Measurements from ENCODE around the gene COG1.
A peak's percentile ranks its signal among the peaks of the same experiment; 100 is the strongest.
"Not testable (repeated sequence)": the region's sequence is repeated elsewhere in the genome, so short reads cannot be mapped to it uniquely, and the experiment has no call there.

The COG1 gene, protein sequence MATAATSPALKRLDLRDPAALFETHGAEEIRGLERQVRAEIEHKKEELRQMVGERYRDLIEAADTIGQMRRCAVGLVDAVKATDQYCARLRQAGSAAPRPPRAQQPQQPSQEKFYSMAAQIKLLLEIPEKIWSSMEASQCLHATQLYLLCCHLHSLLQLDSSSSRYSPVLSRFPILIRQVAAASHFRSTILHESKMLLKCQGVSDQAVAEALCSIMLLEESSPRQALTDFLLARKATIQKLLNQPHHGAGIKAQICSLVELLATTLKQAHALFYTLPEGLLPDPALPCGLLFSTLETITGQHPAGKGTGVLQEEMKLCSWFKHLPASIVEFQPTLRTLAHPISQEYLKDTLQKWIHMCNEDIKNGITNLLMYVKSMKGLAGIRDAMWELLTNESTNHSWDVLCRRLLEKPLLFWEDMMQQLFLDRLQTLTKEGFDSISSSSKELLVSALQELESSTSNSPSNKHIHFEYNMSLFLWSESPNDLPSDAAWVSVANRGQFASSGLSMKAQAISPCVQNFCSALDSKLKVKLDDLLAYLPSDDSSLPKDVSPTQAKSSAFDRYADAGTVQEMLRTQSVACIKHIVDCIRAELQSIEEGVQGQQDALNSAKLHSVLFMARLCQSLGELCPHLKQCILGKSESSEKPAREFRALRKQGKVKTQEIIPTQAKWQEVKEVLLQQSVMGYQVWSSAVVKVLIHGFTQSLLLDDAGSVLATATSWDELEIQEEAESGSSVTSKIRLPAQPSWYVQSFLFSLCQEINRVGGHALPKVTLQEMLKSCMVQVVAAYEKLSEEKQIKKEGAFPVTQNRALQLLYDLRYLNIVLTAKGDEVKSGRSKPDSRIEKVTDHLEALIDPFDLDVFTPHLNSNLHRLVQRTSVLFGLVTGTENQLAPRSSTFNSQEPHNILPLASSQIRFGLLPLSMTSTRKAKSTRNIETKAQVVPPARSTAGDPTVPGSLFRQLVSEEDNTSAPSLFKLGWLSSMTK

DNA sequence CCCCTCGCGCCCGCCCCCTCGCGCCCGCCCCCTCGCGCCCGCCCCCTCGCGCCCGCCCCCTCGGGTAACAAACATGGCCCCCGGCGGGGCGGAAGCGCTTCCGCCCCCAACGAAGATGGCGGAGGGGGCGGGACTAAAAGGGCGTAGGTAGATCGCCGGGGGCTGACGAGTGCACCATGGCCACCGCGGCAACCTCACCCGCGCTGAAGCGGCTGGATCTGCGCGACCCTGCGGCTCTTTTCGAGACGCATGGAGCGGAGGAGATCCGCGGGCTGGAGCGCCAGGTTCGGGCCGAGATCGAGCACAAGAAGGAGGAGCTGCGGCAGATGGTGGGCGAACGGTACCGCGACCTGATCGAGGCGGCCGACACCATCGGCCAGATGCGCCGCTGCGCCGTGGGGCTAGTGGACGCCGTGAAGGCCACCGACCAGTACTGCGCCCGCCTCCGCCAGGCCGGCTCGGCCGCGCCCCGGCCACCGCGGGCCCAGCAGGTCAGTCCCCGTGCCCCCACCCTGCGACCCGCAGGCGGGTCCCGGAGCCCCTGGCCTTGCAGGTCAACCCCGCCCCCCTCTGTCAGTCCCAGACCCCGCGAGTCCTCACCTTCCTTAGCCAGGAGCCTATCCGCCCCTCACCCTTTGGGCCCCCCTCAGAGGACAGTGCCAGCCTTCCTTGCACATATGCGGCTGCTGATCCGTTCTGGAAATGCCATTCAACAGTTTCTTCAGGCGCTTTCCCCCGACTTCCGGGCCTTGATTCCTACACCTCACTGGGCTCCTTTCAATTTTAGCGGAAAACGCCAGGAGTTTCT, at the start of gene COG1:
TSS of gene COG1 (plus strand) at position 162 of the 808 bp plus-strand sequence. CDS start at position 177, 15 bp downstream.
- DNase-seq (ENCODE audit: low read depth), result peak; percentile 76

DNA sequence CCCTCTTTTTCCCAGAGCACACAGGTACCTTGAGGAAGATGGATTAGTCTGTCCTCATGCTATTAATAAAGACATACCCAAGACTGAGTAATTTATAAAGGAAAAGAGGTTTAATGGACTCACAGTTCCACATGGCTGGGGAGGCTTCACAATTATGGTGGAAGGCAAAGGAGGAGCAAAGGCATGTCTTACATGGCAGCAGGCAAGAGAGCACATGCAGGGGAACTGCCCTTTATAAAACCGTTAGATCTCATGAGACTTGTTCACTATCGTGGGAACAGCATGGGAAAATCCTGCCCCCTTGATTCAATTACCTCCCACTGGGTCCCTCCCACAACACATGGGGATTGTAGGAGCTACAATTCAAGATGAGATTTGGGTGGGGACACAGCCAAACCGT, 48.6 kb upstream of the COG1 start:
- not testable (repeated sequence) for DNase-seq (ENCODE audit: low read depth)

DNA sequence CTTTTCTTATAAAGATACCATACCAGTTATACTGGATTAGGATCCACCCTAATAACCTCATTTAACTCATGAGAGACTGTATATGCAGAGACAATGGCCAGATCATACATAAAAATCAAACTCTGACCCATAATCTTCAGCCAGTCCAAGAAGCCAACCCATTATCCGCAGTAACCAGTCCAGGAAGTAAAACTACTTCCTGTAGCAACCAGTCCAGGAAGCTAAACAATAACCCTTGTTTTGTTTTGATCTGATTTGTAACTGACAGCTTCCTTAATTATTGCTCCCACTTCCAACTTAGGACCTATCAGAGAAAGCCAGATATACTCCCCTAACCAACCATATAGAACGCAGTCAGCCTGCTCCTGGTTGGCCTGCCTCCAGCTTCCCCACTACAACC, 47.2 kb upstream of the COG1 start:
- DNase-seq (ENCODE audit: low read depth), result no peak

DNA sequence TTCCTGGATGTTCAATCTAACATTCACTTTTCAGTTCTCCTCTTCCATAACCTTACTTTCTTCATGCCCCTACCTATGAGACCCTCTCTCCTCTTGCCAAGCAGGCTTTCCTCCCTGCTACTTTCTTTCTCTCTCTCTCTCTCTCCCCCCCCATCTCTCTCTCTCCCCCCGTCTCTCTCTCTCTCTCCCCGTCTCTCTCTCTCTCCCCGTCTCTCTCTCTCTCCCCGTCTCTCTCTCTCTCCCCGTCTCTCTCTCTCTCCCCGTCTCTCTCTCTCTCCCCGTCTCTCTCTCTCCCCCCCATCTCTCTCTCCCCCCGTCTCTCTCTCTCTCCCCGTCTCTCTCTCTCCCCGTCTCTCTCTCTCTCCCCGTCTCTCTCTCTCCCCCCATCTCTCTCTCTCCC, 45.1 kb upstream of the COG1 start:
- not testable (repeated sequence) for DNase-seq (ENCODE audit: low read depth)

DNA sequence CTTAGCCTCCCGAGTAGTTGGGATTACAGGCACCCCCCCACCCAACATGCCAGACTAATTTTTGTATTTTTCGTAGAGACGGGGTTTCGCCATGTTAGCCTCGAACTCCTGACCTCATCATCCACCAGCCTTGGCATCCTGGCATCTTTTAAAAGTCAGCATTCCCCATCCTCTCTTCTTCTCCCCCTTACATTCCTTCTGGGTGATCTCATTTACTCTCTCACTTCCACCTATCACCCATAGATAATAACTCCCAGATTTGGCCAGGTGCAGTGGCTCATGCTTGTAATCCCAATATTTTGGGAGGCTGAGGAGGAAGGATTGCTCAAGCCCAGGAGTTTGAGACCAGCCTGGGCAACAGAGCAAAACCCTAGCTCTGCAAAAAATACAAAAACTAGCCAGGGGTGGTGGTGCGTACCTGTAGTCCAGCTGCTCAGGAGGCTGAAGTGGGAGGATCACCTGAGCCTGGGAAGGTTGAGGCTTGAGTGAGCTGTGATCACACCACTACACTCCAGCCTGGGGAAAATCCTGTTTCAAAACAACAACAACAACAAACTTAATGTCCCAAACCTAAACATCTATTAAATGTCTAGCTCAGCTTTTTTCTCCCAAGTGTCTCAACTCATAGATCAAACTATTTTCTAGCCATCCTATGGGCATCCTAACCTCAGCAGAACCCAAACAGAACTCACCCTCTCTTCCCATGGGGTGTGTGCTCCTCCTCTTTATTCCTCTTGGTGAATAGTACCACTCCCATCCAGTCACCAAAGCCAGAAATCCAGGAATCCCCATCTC, 44.1 kb upstream of the COG1 start:
- DNase-seq (ENCODE audit: low read depth), result no peak

DNA sequence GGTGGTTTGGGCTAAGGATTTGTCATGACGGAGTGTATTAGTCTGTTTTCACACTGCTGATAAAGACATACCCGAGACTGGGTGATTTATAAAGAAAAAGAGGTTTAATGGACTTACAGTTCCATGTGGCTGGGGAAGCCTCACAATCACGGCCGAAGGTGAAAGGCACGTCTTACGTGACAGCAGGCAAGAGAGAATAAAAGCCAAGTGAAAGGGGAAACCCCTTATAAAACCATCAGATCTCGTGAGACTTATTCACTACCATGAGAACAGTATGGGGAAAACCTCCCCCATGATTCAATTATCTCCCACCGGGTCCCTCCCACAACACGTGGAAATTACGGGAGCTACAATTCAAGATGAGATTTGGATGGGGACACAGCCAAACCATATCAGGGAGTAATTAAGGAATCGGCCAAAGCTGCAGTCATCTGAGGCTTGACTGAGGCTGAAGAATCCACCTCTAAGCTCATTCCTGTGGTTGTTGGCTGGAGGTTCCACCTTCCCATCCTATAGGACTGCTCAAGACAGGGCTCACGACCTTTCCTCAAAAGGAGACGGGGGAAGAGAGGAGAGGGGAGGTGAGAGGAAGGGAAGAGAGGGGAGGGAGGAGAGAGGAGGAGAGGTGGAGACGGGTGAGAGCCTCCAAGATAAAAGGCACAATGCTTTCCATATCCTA, 42.1 kb upstream of the COG1 start:
- not testable (repeated sequence) for DNase-seq (ENCODE audit: low read depth)

DNA sequence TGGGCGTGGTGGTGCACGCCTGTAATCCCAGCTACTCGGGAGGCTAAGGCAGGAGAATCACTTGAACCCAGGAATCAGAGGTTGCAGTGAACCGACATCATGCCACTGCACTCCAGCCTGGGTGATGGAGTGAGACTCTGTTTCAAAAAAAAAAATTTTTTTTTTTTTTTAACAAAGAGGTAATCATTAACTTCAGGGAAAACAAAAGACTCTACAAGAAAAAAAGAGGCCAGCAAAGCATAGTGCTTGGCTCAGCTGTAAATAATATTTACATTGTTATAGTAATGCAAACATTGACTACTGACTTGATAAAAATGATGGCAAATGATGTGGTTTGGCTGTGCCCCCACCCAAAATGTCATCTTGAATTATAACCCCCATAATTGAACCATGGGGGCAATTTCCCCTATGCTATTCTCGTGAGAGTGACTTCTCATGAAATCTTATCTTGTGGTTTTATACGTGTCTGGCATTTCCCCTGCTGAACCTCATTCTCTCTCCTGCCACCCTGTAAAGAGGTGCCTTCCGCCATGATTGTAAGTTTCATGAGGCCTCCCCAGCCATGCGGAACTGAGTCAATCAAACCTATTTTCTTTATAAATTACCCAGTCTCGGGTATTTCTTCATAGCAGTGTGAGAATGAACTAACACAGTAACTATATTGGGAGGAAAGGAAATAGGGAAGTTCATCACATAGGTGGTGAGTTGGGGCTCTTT, 40.8 kb upstream of the COG1 start:
- no peak for DNase-seq (ENCODE audit: low read depth)

DNA sequence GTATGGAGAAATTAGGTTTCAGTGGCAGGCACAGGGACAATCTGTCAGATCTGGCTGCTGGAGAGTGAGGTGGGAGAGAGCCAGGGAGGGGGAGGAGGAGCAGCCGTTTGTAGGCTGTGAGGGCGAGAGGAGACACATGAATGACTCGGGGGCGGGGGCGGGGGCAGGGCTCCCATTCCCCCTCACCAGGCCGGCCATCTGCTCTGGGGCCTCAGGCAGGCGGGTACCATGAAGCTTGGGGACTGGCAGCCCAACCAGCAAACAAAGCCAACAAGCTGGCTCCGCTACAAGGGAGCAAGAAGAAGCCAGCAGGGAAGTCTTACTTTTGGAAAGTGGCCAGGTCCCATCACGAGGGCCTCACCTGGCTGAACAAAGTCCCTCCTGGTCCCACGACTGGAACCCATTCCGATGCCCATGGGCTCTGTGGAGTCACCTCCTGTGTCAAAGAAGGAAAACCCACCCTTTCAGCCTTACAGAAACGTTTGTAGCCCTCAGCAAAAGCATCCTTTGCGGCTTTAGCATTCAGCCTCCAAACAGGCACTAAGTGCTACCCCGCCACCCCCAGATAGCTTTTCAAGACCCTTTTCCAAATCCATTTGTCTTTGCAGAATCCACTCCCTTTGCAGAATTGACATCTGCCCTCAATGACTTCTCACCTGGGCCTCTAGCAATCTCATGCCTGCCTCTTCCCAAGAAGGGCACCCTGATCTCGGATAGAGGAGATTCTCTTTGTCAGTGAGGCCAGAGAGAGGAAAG, 37.3 kb upstream of the COG1 start:
- DNase-seq (ENCODE audit: low read depth), result no peak

DNA sequence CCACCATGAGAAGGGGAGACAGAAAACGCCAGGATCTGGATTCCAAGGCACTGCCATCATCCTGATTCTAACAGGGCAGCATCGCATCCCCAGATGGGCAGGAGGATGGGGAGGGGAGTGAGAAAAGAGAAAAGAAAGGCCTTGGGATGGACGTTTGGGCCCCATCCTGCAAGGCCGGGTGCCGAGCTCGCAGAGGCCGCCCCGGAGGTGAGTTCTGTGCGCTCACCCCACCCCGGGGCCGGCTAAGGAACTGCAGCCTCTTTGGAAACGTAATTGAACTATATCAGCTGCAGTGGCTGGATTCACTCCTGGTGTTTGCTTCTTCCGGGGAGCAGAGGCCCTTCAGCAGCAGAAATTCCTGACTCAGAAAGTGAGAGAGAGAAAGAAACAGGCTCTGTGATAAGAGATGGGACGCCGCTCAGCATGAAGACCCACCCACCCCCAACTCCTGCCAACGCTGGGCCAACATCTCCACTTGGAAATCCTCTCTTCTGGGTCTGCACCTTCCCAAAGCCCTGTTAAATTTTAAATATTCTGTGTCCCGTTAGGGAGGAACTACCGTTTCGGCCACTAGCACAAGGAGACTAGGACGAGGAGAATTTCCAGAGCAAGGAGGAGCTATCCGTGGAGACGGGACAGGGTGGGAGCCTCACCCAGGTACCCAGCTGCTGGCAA, 36.6 kb upstream of the COG1 start:
- peak; percentile 26 for DNase-seq (ENCODE audit: low read depth)

DNA sequence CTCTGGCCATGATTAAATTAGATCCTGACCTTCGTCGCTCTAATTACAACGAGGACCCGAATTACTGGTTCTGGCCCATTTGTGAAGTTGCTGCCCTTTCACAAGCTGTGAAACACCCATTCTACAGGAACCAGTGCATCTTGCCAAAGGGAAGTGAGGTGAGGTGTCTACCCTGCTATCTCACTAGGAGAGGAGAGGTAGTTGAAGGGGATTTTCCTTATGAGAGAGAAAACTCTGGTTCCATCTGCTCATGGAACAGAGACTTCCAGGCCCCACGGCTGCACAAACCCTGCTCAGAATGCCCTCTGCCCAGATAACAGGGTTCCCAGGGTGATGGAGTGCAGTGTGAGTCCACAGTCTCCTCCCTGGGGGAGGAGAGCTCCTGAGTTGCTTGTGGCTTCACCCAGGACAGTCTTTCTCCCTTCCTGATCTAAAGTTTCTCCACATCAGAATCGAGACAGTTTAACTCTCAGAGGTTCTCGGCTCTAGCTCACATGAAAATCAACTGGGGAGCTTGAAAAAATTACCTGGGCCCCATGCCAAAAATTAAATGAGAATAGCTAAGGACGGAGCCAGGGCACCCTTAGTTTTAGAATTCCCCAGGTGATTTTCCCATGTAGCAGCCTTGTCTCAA, 35.9 kb upstream of the COG1 start:
- no peak for DNase-seq (ENCODE audit: low read depth)

DNA sequence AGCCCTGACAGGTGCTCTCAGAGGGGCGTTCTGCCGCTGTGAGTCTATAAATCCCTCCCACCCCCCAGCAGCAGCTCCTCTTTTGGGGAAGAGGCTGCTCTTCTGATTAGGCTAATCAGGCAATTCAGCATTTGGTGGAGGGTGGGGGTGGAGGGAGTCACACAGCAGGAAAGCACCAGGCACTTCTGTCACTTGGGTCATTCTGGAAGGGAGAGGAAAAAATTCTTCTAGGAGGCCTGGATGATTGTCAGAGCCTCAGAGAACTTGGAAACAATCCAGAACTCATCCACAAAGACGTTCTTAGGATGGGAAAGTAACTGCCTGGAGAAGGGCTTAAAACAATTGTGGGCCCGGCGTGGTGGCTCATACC, 35.3 kb upstream of the COG1 start:
- DNase-seq (ENCODE audit: low read depth), result no peak

DNA sequence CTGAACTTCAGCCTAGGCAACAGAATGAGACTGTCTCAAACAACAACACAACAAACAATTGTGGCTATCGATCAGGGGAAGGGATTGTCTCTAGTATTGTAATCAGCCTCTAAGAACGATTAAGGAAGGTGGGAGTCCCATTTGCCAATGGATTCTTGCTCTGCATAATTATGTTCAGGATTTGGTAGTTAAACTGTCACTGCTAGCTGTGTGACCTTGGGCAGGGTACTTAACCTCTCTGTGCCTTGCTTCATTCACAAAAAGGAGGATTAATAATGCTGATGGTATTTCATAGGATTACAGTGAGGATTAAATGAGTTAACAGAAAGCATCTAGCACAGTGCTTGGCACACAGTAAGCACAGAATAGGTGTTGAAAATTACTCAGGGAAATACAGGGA, 34.7 kb upstream of the COG1 start:
- no peak for DNase-seq (ENCODE audit: low read depth)

DNA sequence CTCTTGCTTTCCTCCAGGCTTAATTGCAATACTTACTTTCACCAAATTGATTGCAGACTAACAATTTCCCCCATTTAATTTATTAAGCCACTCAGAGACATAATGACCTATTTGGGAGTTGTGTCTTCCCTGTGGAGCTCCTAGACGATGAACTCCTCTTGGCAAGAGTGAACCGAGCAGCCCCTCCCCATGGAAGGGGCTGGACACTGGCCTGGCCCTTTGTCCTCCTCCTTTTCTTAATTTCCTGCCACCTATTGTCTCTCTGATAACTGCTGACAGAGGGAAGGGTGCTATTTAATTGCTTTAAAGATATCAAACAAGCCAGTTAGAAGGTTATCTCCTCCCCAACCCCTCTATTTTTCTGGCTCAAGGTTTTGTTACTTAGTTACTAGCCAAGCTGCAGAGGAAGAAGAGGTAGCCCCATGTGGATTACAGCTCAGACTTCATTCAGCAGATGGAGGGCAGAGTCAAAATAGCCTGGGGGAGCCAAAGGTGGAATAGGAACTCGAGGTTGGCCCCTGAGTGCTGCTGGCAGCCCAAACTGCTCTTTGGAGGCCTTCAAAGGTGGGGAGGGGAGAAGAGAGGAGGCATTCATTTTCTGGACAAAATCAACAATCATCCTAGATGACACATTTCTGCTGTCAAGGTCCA, 31.8 kb upstream of the COG1 start:
- DNase-seq (ENCODE audit: low read depth), result no peak

DNA sequence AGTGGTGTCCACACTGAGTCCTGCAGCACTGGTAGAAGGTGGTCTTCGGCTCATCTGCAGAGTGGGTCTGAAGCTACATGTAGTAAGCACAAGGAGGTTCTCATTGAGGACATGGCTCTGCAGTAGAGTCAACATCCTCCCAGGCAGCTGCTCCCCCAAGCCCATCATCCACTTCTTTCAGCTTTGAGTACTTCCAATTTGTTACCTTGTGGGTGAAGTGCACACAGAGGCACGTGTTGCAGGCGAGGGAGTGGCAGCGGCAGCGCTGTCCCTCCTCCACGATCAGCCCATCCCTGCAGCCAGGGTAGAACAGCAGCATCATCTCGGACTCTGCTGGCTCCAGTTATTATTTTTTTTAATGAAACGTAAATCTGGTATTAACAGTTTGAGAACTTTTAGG, 29.8 kb upstream of the COG1 start:
- DNase-seq (ENCODE audit: low read depth), result no peak

DNA sequence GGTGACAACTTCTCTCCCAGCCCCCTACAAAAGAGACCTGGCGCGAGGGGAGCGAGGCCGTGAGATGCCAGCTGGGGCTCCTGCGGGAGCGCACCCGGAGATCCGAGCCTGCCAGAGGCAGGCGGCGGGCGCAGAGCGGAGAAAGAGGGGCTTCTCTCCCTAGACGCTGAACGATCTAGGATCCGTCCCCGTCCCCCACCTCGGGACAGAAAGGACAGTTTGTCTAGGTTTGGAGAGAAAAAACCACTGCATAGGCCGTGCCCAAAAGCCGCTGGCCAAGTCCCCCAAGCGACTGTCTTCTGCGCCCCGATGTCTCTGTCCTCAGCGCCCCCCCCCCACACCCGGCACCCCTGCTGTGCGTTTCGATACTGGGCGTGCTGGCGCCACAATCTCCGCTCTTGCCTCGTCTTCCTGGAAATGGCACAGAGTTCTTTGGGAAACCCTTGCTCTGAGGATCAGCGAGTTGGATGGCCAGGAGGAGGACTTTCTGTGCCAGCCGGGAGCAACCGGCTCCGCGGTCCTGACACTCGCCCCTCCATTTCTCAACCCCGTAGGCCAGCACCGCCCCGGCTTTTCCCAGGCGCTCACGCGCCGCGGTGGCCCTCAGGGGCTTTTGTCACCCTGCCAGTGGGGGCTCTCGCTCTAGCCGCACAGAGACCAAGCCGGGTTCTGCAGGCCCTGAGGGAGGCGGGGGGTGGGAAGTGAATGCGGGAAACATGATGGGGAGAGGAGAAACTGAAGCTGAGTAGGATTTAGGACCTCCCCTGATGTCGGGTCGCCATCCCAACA, 27.0 kb upstream of the COG1 start:
- DNase-seq (ENCODE audit: low read depth), result no peak

DNA sequence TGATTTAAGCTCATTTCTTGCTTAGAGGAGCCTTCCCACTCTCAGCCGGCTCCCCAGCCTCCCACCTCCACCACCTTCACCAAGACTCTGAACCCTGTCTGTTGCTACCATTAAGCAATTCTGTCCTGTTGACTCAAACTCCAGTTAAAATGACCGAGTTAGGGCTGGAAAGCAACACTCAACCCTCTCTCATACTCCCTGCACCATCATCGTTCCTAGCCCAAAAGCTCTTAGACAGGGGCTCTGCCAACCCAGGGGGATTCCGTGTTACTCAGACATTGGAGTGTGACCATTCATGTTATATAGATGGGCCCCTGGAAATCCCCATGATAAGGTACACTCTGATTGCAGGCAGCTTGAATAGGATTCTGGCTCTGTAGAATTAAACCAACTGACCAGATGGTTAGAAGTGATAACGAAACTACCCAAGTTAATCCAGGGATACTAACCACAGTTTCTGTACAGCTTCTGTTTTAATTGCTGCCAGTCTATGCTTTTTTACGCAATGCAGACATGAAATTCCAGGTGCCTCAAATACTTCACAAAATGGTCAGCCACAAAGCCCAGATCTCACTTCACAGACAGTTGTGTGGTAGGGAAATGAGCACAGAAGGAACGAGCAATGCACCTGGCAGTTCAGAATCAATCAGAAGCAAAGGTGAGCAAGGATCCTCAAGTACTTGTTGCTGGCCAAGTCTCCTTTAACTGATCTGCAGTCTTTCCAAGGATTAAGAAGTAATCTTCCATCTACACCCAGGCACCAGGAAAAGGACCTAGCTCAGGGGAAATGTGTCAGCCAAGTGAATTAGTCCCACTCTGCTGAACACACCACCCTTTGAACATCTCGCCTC, 25.9 kb upstream of the COG1 start:
- DNase-seq (ENCODE audit: low read depth), result no peak

Data from stimulated activated CD8-positive, alpha-beta memory T cell treated with anti-CD3 and anti-CD28 coated beads, Interleukin-7, amount 100 ng/mL, for 24 hours (primary cell).